ENCODE data around the gene CCDC83. TPM values are rescaled to one million over a fixed set of nuclear protein-coding genes. Genes with fewer than 3 reads are reported as not detected.
A peak's percentile ranks its signal among the peaks of the same experiment; 100 is the strongest.

CCDC83 gene
- total and polyA plus RNA-seq, 2 donors (not counting 1 experiment from before 2014, with no cell fraction given), result under 0.01 TPM; not detected in 1

DNA sequence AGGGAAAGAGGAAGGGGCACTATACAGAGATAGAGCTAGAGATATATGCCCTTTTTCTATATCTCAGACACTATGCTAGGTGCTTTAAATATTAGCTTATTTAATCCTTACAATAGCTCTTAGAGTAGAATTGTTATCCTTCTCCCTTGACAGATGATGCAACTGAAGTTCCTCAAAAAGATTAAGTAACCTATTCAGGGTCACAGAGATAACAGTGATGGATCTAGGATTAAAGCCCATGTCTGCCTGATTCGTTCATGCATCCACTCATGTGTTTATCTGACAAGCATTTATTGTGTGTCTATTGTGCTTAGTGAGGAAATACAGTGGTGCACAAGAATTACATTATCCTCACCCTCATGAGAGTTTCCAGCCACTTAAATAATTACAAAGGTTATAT lies 8.7 kb downstream of the CCDC83 start:
- no peak for DNase-seq (ENCODE audit: low read depth in 2 of 2)
- peaks cover 2% of the 10 kb centered on the region for H3K4me1 ChIP-seq (ENCODE audit: control insufficient read depth, extremely low read depth, insufficient read depth, low read length)
- no peaks in the 10 kb centered on the region for H3K79me2 ChIP-seq (ENCODE audit: control insufficient read depth, insufficient read depth, low read length)
- H3K9ac ChIP-seq (ENCODE audit: insufficient read depth, low read length), result no peak overlapping the region
- H4K20me1 ChIP-seq (ENCODE audit: control insufficient read depth, extremely low read depth, insufficient read depth, low read length), result no peaks in the 10 kb centered on the region
- no peak overlapping the region for H3K4me3 ChIP-seq (replicated peaks in 1 of 4; ENCODE audit: control extremely low read depth in 1 of 4, insufficient read depth in 1 of 4, low read depth in 3 of 4, low read length in 4 of 4)
- H3K9me3 ChIP-seq (ENCODE audit: control insufficient read depth, insufficient read depth, low read depth, low read length), result no peaks in the 10 kb centered on the region
- H3K4me2 ChIP-seq (ENCODE audit: extremely low read depth, insufficient read depth, low read length), result no peak overlapping the region
- no peak overlapping the region for H3K27ac ChIP-seq (ENCODE audit: insufficient read depth, low read length)
- no peaks in the 10 kb centered on the region for H3K27me3 ChIP-seq (ENCODE audit: control insufficient read depth, insufficient read depth, low read length)
- no peak overlapping the region for H2AFZ ChIP-seq (ENCODE audit: low read length)
- no peaks in the 10 kb centered on the region for H3K36me3 ChIP-seq (ENCODE audit: control insufficient read depth, insufficient read depth, low read length)
- TF ChIP-seq, protein P1, sequence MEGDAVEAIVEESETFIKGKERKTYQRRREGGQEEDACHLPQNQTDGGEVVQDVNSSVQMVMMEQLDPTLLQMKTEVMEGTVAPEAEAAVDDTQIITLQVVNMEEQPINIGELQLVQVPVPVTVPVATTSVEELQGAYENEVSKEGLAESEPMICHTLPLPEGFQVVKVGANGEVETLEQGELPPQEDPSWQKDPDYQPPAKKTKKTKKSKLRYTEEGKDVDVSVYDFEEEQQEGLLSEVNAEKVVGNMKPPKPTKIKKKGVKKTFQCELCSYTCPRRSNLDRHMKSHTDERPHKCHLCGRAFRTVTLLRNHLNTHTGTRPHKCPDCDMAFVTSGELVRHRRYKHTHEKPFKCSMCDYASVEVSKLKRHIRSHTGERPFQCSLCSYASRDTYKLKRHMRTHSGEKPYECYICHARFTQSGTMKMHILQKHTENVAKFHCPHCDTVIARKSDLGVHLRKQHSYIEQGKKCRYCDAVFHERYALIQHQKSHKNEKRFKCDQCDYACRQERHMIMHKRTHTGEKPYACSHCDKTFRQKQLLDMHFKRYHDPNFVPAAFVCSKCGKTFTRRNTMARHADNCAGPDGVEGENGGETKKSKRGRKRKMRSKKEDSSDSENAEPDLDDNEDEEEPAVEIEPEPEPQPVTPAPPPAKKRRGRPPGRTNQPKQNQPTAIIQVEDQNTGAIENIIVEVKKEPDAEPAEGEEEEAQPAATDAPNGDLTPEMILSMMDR (conservative IDR thresholded peaks at IDR 0.05 in 1 of 2, IDR thresholded peaks at IDR 0.05 in 1 of 2; ENCODE audit: low read depth in 1 of 2, low read length in 2 of 2), result no peak

DNA sequence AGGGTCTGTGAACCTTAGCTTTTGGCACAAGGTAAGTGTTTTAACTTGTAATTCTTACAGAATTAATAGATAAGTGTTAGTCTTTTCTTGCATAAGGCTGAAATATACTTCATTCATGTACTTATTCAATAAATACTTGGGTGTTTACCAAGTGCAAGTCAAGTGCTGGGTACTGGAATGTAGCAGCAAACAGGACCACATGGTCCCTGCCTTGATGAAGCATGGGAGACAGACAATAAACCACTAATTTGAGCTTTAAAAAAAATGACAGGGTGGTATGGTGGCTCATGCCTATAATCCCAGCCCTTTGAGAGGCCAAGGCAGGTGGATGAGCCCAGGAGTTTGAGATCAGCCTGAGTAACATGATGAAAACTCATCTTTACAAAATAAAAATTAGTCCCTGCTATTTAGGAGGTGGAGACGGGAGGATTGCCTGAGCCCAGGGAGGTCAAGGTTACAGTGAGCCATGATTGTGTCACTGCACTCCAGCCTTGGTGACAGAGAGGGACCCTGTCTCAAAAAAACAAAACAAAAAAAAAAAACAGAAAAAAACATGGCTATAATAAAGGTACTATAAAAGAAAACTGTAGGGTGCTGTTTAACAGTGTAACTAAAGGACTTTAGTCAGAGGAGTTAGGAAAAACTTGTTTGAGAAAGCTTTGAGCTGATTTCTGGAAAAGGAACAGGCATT lies 11.1 kb downstream of the CCDC83 start:
- H3K27me3 ChIP-seq (ENCODE audit: control insufficient read depth, insufficient read depth, low read length), result no peaks in the 10 kb centered on the region
- H3K36me3 ChIP-seq (ENCODE audit: control insufficient read depth, insufficient read depth, low read length), result no peaks in the 10 kb centered on the region
- H4K20me1 ChIP-seq (ENCODE audit: control insufficient read depth, extremely low read depth, insufficient read depth, low read length), result no peaks in the 10 kb centered on the region
- H3K79me2 ChIP-seq (ENCODE audit: control insufficient read depth, insufficient read depth, low read length), result no peaks in the 10 kb centered on the region
- no peak overlapping the region for H3K4me2 ChIP-seq (ENCODE audit: extremely low read depth, insufficient read depth, low read length)
- H2AFZ ChIP-seq (ENCODE audit: low read length), result no peak overlapping the region
- no peak overlapping the region for H3K4me3 ChIP-seq (replicated peaks in 1 of 4; ENCODE audit: control extremely low read depth in 1 of 4, insufficient read depth in 1 of 4, low read depth in 3 of 4, low read length in 4 of 4)
- no peak for DNase-seq (ENCODE audit: low read depth in 2 of 2)
- H3K9ac ChIP-seq (ENCODE audit: insufficient read depth, low read length), result no peak overlapping the region
- H3K9me3 ChIP-seq (ENCODE audit: control insufficient read depth, insufficient read depth, low read depth, low read length), result no peaks in the 10 kb centered on the region
- no peak overlapping the region for H3K27ac ChIP-seq (ENCODE audit: insufficient read depth, low read length)
- no peak for TF ChIP-seq EZH2 (IDR thresholded peaks at IDR 0.05; ENCODE audit: low read length, missing control alignments)
- TF ChIP-seq, protein P1 (conservative IDR thresholded peaks at IDR 0.05 in 1 of 2, IDR thresholded peaks at IDR 0.05 in 1 of 2; ENCODE audit: low read depth in 1 of 2, low read length in 2 of 2), result no peak
- H3K4me1 ChIP-seq (ENCODE audit: control insufficient read depth, extremely low read depth, insufficient read depth, low read length), result peaks cover 2% of the 10 kb centered on the region

DNA sequence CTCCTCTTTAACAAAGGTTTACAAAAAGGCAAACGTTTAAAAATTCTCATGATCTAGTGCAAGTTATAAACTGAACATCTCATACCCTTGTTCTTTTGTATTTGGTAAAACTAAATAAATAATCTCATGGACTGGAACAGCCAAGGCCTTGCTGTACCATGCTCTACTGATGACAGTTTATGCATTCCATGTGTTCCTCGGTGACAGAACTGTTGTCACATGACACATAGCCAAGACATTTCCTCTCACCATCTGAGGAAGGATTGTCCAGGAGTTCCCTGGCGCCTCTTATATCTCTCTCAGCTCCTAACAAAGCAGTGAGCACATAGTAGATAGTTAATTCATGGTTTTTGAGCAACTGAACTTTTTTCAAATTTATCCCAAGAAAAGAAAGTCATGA lies 12.6 kb downstream of the CCDC83 start:
- no peaks in the 10 kb centered on the region for H3K27me3 ChIP-seq (ENCODE audit: control insufficient read depth, insufficient read depth, low read length)
- TF ChIP-seq, protein P1 (conservative IDR thresholded peaks at IDR 0.05 in 1 of 2, IDR thresholded peaks at IDR 0.05 in 1 of 2; ENCODE audit: low read depth in 1 of 2, low read length in 2 of 2), result no peak
- no peak for TF ChIP-seq EZH2 (IDR thresholded peaks at IDR 0.05; ENCODE audit: low read length, missing control alignments)
- peaks cover 2% of the 10 kb centered on the region for H3K4me1 ChIP-seq (ENCODE audit: control insufficient read depth, extremely low read depth, insufficient read depth, low read length)
- H3K4me3 ChIP-seq (replicated peaks in 1 of 4; ENCODE audit: control extremely low read depth in 1 of 4, insufficient read depth in 1 of 4, low read depth in 3 of 4, low read length in 4 of 4), result no peak overlapping the region
- no peak overlapping the region for H2AFZ ChIP-seq (ENCODE audit: low read length)
- no peaks in the 10 kb centered on the region for H3K36me3 ChIP-seq (ENCODE audit: control insufficient read depth, insufficient read depth, low read length)
- no peaks in the 10 kb centered on the region for H4K20me1 ChIP-seq (ENCODE audit: control insufficient read depth, extremely low read depth, insufficient read depth, low read length)
- H3K27ac ChIP-seq (ENCODE audit: insufficient read depth, low read length), result no peak overlapping the region
- H3K9ac ChIP-seq (ENCODE audit: insufficient read depth, low read length), result no peak overlapping the region
- H3K4me2 ChIP-seq (ENCODE audit: extremely low read depth, insufficient read depth, low read length), result no peak overlapping the region
- no peaks in the 10 kb centered on the region for H3K79me2 ChIP-seq (ENCODE audit: control insufficient read depth, insufficient read depth, low read length)
- H3K9me3 ChIP-seq (ENCODE audit: control insufficient read depth, insufficient read depth, low read depth, low read length), result no peaks in the 10 kb centered on the region
- peak in 1 of 2 donors; percentile 32 for DNase-seq (ENCODE audit: low read depth in 2 of 2)

Data from fibroblast of lung (primary cell).